ENCODE measurements around the gene PSMG1. TPM values are rescaled to one million over a fixed set of nuclear protein-coding genes. Genes with fewer than 3 reads are reported as not detected.
A peak's percentile ranks its signal among the peaks of the same experiment; 100 is the strongest.

The PSMG1 gene
- total RNA-seq, 8 experiments from 2014 or later = 27.4 to 87.5 (median 55.3) TPM

DNA sequence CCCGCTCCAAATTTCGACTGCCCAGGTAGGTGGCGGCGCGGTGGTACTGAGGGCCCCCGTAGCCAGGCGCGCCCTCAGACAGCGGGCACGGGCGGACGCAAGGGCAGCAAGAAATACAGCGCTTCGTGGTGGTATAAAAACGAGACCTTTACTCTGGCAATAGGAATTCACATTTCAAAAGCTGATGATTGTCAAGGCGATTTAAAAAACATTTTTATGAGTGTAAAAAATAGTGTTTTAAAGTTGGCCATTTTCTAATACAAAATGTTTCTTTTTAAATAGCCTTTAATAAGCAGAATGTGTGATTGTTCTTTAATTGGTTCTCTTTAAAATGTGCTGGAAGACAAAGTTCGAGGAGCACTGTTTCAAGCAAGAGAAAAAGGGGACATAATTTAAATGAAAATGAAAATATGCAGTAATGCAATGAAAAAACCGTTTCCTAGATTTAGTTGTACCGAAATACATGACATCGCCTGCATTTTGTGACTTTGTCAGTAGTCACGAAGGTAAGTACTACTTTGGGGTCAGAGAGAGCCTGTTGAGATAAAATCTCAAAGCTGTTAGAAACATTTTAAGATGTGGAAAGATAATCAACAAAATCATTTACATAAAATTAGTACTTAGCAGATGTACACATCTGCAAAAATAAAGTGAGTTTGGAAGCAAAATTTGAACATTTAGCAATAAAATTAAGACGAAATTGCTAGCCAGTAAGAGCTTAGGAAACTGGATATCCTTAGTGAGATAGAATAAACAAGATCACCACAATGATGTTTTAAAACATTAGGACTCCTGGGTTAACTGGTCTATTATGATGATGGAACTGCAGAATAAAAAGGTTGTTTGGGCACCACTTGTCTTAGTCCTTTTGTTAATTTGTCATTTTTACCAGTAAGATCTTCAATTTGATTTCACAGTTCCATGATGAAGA lies 1.1 kb upstream of the PSMG1 start:
- WGBS, 10 experiments = 1 to 23% (median 5%) methylated on average over 5 to 19 of the region's 22 CpGs
- peak overlapping the region; percentile 47 to 74 (median 53) for H3K4me3 ChIP-seq
- peaks cover 5 to 18% of the 10 kb centered on the region in 2 donors for H3K4me1 ChIP-seq (replicated peaks in 1 of 2)
- peak overlapping the region; percentile 77 to 82 for H3K27ac ChIP-seq
- no peak for ATAC-seq (replicated peaks in 6 of 8)
- in situ Hi-C loops (cut with MboI; ENCODE audit: low pct_unique_long_range_greater_than_20kb in 2 of 9, low sequenced_read_pairs in 9 of 9, unreplicated experiment in 9 of 9) = no loop called here

- WGBS, 10 experiments = 0 to 7% (median 1%) methylated on average over 2 to 18 of the region's 51 CpGs; no CpG with 5 or more reads in 1 of the 10 experiments
- in situ Hi-C loops (cut with MboI; ENCODE audit: low pct_unique_long_range_greater_than_20kb in 2 of 9, low sequenced_read_pairs in 9 of 9, unreplicated experiment in 9 of 9) = no loop called here
- H3K27ac ChIP-seq = peak overlapping the region; percentile 77 to 82
These were observed 573 bp downstream of the PSMG1 start for GRCh38 chr21:39182484-39183271.

GRCh38 chr21:39182016-39182415 lies 1.2 kb downstream of the PSMG1 start:
- Histone ChIP-seq H3K4me3 (peak overlapping the region; percentile 47 to 74 (median 53)), H3K4me1 (replicated peaks in 1 of 2) (peaks cover 5 to 18% of the 10 kb centered on the region in 2 donors), H3K27ac (no peak overlapping the region)
- in situ Hi-C loops (cut with MboI; ENCODE audit: low pct_unique_long_range_greater_than_20kb in 2 of 9, low sequenced_read_pairs in 9 of 9, unreplicated experiment in 9 of 9) = no loop called here
- 32 to 60% (median 37%) methylated on average over 3 to 8 of the region's 8 CpGs; no CpG with 5 or more reads in 1 of the 10 experiments for WGBS, 10 experiments
- ATAC-seq (replicated peaks in 6 of 8) = no peak

More at GRCh38 chr21:39182484-39183271, 573 bp downstream of the PSMG1 start:
- ATAC-seq (replicated peaks in 6 of 8) = peak in 1 of 8 experiments; percentile 32
- peaks cover 5 to 18% of the 10 kb centered on the region in 2 donors for H3K4me1 ChIP-seq (replicated peaks in 1 of 2)
- peak overlapping the region; percentile 47 to 74 (median 53) for H3K4me3 ChIP-seq

GRCh38 chr21:39181205-39181818 lies 1.9 kb downstream of the PSMG1 start:
- Histone ChIP-seq H3K4me1 (replicated peaks in 1 of 2) (peaks cover 5 to 13% of the 10 kb centered on the region in 2 donors), H3K27ac (no peak overlapping the region), H3K4me3 (no peak overlapping the region)
- WGBS, 10 experiments = 24 to 100% (median 87%) methylated on average over 1 to 4 of the region's 4 CpGs
- in situ Hi-C loops (cut with MboI; ENCODE audit: low pct_unique_long_range_greater_than_20kb in 2 of 9, low sequenced_read_pairs in 9 of 9, unreplicated experiment in 9 of 9) = no loop called here
- no peak for ATAC-seq (replicated peaks in 6 of 8)

GRCh38 chr21:39180429-39181019 lies 2.7 kb downstream of the PSMG1 start:
- Histone ChIP-seq H3K27ac (no peak overlapping the region), H3K4me1 (replicated peaks in 1 of 2) (peaks cover 5 to 12% of the 10 kb centered on the region in 2 donors), H3K4me3 (no peak overlapping the region)
- in situ Hi-C loops (cut with MboI; ENCODE audit: low pct_unique_long_range_greater_than_20kb in 2 of 9, low sequenced_read_pairs in 9 of 9, unreplicated experiment in 9 of 9) = no loop called here
- 40 to 100% (median 100%) methylated on average over 1 to 2 of the region's 2 CpGs; no CpG with 5 or more reads in 1 of the 10 experiments for WGBS, 10 experiments
- no peak for ATAC-seq (replicated peaks in 6 of 8)

DNA sequence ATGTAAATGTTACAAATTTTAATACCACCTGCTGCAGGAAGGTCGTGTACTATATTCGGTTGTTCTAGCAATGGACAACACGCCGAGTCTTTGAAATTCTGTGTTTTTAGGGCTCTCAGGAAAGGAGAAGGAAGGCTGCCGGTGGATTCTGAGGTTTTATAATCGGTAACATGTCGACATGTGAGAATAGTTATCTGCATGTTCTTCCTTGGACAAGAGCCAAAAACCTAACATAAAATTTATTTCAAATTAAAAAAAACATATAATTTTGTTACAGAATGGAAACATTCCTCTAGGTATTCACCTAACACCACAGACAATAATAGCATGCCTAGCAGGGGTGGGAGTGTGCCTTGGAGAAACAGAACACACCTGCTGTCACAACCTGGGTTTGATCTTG lies 4.8 kb downstream of the PSMG1 start:
- in situ Hi-C loops (cut with MboI; ENCODE audit: low pct_unique_long_range_greater_than_20kb in 2 of 9, low sequenced_read_pairs in 9 of 9, unreplicated experiment in 9 of 9) = no loop called here
- Histone ChIP-seq H3K4me3 (no peak overlapping the region), H3K4me1 (replicated peaks in 1 of 2) (peaks cover 5 to 9% of the 10 kb centered on the region in 2 donors), H3K27ac (no peak overlapping the region)
- 65 to 100% (median 94%) methylated on average over 3 to 7 of the region's 7 CpGs; no CpG with 5 or more reads in 2 of the 10 experiments for WGBS, 10 experiments
- no peak for ATAC-seq (replicated peaks in 6 of 8)

- Histone ChIP-seq H3K27ac (no peak overlapping the region), H3K4me3 (no peak overlapping the region), H3K4me1 (replicated peaks in 1 of 2) (no peaks in the 10 kb centered on the region)
- in situ Hi-C loops (cut with MboI; ENCODE audit: low pct_unique_long_range_greater_than_20kb in 2 of 9, low sequenced_read_pairs in 9 of 9, unreplicated experiment in 9 of 9) = no loop called here
- peak in 3 of 8 experiments; percentile 51 to 69 (median 66) for ATAC-seq (replicated peaks in 6 of 8)
- 0 to 52% (median 0%) methylated on average over 1 to 3 of the region's 3 CpGs; no CpG with 5 or more reads in 3 of the 10 experiments for WGBS, 10 experiments
These were observed 7.0 kb downstream of the PSMG1 start for GRCh38 chr21:39176271-39176709.

DNA sequence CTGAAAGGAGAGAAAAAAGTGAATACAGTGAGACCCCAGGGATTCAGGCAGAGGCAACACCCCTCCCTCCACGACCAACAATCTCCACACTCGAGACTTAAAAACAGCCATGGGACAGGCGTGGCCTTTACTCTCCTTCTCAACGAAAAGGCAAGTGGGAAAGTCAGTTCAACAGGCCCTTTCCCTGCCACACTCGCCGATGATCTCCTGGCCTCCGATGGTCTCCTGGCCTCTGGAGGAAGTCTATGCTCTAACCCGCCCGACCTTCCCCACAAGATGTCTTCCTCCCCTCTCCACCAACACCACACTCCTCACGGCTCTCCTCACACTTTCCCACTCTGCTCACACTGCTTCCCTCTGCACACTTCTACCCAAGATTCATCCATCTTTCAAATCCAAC lies 7.6 kb downstream of the PSMG1 start:
- Histone ChIP-seq H3K4me1 (replicated peaks in 1 of 2) (no peaks in the 10 kb centered on the region), H3K4me3 (no peak overlapping the region), H3K27ac (no peak overlapping the region)
- 80 to 97% (median 85%) methylated on average over 2 to 10 of the region's 10 CpGs; no CpG with 5 or more reads in 3 of the 10 experiments for WGBS, 10 experiments
- in situ Hi-C loops (cut with MboI; ENCODE audit: low pct_unique_long_range_greater_than_20kb in 2 of 9, low sequenced_read_pairs in 9 of 9, unreplicated experiment in 9 of 9) = no loop called here
- no peak for ATAC-seq (replicated peaks in 6 of 8)

- no peak overlapping the region for H3K4me3 ChIP-seq
- 56 to 100% (median 89%) methylated on average over 1 to 4 of the region's 4 CpGs for WGBS, 10 experiments
- no peak for ATAC-seq (replicated peaks in 6 of 8)
- H3K4me1 ChIP-seq (replicated peaks in 1 of 2) = no peaks in the 10 kb centered on the region
- in situ Hi-C loops (cut with MboI; ENCODE audit: low pct_unique_long_range_greater_than_20kb in 2 of 9, low sequenced_read_pairs in 9 of 9, unreplicated experiment in 9 of 9) = no loop called here
- H3K27ac ChIP-seq = no peak overlapping the region
These were observed 8.1 kb downstream of the PSMG1 start for GRCh38 chr21:39175154-39175553.

DNA sequence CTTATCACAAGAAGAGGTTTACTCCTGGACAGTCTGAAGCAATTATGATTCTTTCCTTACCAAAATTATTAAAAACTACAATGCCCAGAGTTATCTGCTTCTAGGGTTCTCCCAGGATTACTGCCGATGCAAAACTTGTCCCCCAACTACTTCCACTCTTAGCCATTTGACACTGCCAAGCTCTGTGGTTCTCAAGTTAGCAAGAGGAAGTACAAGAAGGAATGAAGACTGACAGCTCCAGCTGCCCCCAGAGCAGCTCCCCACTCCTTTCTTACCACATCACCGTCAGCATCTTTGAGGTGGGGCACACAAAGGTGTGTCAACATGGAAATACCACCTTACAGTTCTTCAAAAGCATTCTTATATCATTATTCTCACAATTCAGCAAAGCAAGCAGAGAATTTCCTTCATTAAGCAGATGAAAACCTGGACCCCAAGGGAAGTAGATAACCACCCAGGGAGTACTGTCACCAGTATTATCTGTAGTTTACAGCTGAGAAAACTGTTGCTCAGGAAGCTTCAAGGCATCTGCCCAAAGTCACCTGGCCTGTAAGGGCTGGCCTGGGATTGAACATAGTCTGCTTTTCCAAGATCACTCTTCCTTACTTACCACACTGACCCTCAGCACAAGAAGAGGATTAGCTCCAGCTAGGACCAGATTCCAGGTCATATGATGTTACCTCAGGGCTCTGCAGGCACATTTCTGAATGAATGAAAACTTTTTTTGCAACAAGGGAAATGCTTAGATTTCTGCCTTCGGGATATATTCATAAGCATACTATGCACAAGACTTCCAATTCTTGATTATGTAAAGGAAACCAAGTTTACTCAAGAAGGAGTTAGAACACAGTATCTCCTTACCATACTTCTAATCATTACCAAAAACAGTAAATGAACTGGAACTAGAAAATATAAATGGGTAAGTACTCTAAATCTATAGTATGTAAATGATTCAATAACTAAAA lies 9.3 kb downstream of the PSMG1 start:
- peak in 3 of 8 experiments; percentile 46 to 73 (median 54) for ATAC-seq (replicated peaks in 6 of 8)
- in situ Hi-C loops (cut with MboI; ENCODE audit: low pct_unique_long_range_greater_than_20kb in 2 of 9, low sequenced_read_pairs in 9 of 9, unreplicated experiment in 9 of 9) = loop anchor here in 1 of 9 experiments (25.0 kb wide), 1 partner anchor 662 kb away; no protein-coding TSS in a partner anchor
- no peak overlapping the region for H3K4me3 ChIP-seq
- no peak overlapping the region for H3K27ac ChIP-seq
- no peaks in the 10 kb centered on the region for H3K4me1 ChIP-seq (replicated peaks in 1 of 2)
- 21 to 100% (median 90%) methylated on average over 1 to 3 of the region's 3 CpGs; no CpG with 5 or more reads in 1 of the 10 experiments for WGBS, 10 experiments

GRCh38 chr21:39169906-39170305 lies 13.3 kb downstream of the PSMG1 start:
- no peak for ATAC-seq (replicated peaks in 6 of 8)
- in situ Hi-C loops (cut with MboI; ENCODE audit: low pct_unique_long_range_greater_than_20kb in 2 of 9, low sequenced_read_pairs in 9 of 9, unreplicated experiment in 9 of 9) = loop anchor here in 1 of 9 experiments (25.0 kb wide), 1 partner anchor 658 kb away; no protein-coding TSS in a partner anchor
- H3K27ac ChIP-seq = no peak overlapping the region
- H3K4me3 ChIP-seq = no peak overlapping the region
- H3K4me1 ChIP-seq (replicated peaks in 1 of 2) = no peaks in the 10 kb centered on the region
- 87 to 100% (median 97%) methylated on average over 2 to 5 of the region's 5 CpGs; no CpG with 5 or more reads in 3 of the 10 experiments for WGBS, 10 experiments
